Measurements from ENCODE around the gene RNF208.

DNA sequence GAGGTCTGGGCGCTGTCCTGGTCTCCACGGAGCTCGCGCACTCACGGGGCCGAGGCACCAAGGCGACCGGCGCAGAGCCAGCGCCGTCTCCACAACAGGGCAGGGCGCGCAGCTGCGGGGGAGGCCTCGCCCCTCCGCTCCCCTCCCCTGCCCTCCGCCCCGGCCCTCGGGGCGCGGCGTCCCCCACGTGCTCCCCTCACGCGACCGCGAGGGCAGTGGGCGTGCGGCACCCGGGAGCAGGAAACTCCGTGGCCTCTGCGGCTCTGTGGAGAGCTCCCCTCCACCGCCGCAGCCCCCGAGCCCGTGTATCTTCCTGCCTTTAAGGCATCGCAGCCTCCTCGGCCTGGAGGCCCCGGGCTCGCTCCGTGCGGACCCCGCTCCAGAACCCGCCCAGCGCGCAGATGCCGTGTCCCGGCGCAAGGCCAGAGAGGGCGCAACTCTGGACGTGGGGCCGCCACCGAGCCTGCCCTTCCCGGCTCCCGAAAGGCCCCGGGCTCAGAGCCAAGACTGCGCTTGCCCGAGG is 18.3 kb upstream of the RNF208 start:
- TF ChIP-seq CEBPB (IDR thresholded peaks at IDR 0.05) (no peak), ZBTB7A (IDR thresholded peaks at IDR 0.05; ENCODE audit: low read depth) (peak; percentile 89), EGR1 (IDR thresholded peaks at IDR 0.05) (peak; percentile 51), EP300 (IDR thresholded peaks at IDR 0.05; ENCODE audit: borderline replicate concordance) (0 out of 2 replicates have a peak, but pooled peaks have one; percentile 28), CREB1 (IDR thresholded peaks at IDR 0.05; ENCODE audit: low read depth) (no peak), TAF1 (IDR thresholded peaks at IDR 0.05; ENCODE audit: low read depth) (peak; percentile 25; the same call in 1 of the 2 replicates), USF1 (IDR thresholded peaks at IDR 0.05) (peak; percentile 77), YY1 (IDR thresholded peaks at IDR 0.05; ENCODE audit: low read depth) (no peak)
- TF ChIP-seq, protein P1, sequence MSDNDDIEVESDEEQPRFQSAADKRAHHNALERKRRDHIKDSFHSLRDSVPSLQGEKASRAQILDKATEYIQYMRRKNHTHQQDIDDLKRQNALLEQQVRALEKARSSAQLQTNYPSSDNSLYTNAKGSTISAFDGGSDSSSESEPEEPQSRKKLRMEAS (IDR thresholded peaks at IDR 0.05): peak; percentile 96
- TF ChIP-seq, protein P2, sequence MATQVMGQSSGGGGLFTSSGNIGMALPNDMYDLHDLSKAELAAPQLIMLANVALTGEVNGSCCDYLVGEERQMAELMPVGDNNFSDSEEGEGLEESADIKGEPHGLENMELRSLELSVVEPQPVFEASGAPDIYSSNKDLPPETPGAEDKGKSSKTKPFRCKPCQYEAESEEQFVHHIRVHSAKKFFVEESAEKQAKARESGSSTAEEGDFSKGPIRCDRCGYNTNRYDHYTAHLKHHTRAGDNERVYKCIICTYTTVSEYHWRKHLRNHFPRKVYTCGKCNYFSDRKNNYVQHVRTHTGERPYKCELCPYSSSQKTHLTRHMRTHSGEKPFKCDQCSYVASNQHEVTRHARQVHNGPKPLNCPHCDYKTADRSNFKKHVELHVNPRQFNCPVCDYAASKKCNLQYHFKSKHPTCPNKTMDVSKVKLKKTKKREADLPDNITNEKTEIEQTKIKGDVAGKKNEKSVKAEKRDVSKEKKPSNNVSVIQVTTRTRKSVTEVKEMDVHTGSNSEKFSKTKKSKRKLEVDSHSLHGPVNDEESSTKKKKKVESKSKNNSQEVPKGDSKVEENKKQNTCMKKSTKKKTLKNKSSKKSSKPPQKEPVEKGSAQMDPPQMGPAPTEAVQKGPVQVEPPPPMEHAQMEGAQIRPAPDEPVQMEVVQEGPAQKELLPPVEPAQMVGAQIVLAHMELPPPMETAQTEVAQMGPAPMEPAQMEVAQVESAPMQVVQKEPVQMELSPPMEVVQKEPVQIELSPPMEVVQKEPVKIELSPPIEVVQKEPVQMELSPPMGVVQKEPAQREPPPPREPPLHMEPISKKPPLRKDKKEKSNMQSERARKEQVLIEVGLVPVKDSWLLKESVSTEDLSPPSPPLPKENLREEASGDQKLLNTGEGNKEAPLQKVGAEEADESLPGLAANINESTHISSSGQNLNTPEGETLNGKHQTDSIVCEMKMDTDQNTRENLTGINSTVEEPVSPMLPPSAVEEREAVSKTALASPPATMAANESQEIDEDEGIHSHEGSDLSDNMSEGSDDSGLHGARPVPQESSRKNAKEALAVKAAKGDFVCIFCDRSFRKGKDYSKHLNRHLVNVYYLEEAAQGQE (IDR thresholded peaks at IDR 0.05; ENCODE audit: low read depth): no peak
